ENCODE data around the gene FNBP1. TPM values are rescaled to one million over a fixed set of nuclear protein-coding genes. Genes with fewer than 3 reads are reported as not detected.

FNBP1 gene
- total RNA-seq, 1 experiment from 2014 or later, result 36.5 TPM

DNA sequence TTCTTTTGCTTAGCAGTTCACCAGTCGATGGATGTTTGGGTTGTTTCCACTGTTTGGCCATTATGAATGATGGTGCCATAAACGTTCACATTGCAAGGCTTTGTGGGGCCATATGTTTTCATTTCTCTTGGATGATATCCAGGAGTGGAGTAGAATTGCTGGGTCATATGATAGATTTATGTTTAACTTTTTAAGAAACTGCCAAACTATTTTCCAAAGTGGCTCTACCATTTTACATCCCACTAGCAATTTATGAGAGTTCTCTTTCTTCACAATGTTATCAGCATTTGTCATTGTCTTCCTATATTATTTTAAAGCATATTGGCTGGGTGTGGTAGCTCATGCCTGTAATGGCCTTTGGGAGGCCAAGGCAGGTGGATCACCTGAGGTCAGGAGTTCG lies 15.9 kb upstream of the FNBP1 start:
- Histone ChIP-seq H3K14ac (ENCODE audit: insufficient read depth, low read length) (no peak overlapping the region), H4K91ac (ENCODE audit: insufficient read length, low read depth, low read length) (no peak overlapping the region), H4K20me1 (ENCODE audit: control insufficient read depth, insufficient read depth, insufficient read length) (no peaks in the 10 kb centered on the region), H2AFZ (ENCODE audit: low read length) (no peak overlapping the region), H3K9me3 (ENCODE audit: control insufficient read depth, low read depth, low read length) (no peaks in the 10 kb centered on the region), H3K4me2 (ENCODE audit: insufficient read depth, insufficient read length, low read length) (no peak overlapping the region), H2BK15ac (ENCODE audit: low read depth, low read length) (no peak overlapping the region), H2BK5ac (ENCODE audit: insufficient read length, low read length) (no peak overlapping the region), H3K56ac (ENCODE audit: insufficient read length, low read depth, low read length) (no peak overlapping the region), H3K79me1 (ENCODE audit: insufficient read depth, low read depth, low read length, poor library complexity, severe bottlenecking) (peaks cover 3% of the 10 kb centered on the region), H3K23ac (ENCODE audit: insufficient read length, low read depth, low read length) (no peak overlapping the region), H3T11ph (ENCODE audit: low read length) (no peak overlapping the region), H3K18ac (ENCODE audit: insufficient read length, low read depth, low read length) (no peak overlapping the region), H3K79me2 (ENCODE audit: insufficient read depth, low read length) (peaks cover 2% of the 10 kb centered on the region; the same call in 1 of the 2 replicates), H3K4me1 (ENCODE audit: insufficient read depth, low read length) (no peaks in the 10 kb centered on the region), H3K4ac (ENCODE audit: low read depth, low read length) (no peak overlapping the region), H3K23me2 (ENCODE audit: insufficient read length, low read depth, low read length, poor library complexity, severe bottlenecking) (peaks cover 5% of the 10 kb centered on the region), H2BK120ac (ENCODE audit: low read depth, low read length, poor library complexity, severe bottlenecking) (no peak overlapping the region), H2BK12ac (ENCODE audit: insufficient read length, low read depth, low read length) (no peak overlapping the region), H3K27me3 (ENCODE audit: insufficient read depth, low read length) (no peaks in the 10 kb centered on the region), H3K9ac (ENCODE audit: extremely low read depth, insufficient read length, low read length) (no peak overlapping the region), H4K5ac (ENCODE audit: insufficient read length, low read depth, low read length) (no peak overlapping the region), H4K8ac (replicated peaks; ENCODE audit: insufficient read length, low read depth, low read length) (no peak overlapping the region), H3K27ac (ENCODE audit: insufficient read length, low read depth, low read length) (no peak overlapping the region), H2BK20ac (ENCODE audit: low read depth, low read length, poor library complexity, severe bottlenecking) (no peak overlapping the region), H2AK5ac (ENCODE audit: insufficient read length, low read length) (no peak overlapping the region)
- Mint-ChIP-seq H3K4me3 (no peak overlapping the region), H3K4me1 (0 out of 4 replicates have a peak, but pooled peaks cover 0 to 5% of the 10 kb centered on the region in 2 experiments), H3K9me3 (no peaks in the 10 kb centered on the region), H3K36me3 (ENCODE audit: insufficient read depth in 1 of 3, low read depth in 3 of 3) (peaks cover 2 to 7% (median 6%) of the 10 kb centered on the region in 3 experiments; a peak in 4 of 7 replicates), H3K27ac (no peak overlapping the region), H3K27me3 (ENCODE audit: low read depth) (no peaks in the 10 kb centered on the region)
- TF ChIP-seq, protein P1, sequence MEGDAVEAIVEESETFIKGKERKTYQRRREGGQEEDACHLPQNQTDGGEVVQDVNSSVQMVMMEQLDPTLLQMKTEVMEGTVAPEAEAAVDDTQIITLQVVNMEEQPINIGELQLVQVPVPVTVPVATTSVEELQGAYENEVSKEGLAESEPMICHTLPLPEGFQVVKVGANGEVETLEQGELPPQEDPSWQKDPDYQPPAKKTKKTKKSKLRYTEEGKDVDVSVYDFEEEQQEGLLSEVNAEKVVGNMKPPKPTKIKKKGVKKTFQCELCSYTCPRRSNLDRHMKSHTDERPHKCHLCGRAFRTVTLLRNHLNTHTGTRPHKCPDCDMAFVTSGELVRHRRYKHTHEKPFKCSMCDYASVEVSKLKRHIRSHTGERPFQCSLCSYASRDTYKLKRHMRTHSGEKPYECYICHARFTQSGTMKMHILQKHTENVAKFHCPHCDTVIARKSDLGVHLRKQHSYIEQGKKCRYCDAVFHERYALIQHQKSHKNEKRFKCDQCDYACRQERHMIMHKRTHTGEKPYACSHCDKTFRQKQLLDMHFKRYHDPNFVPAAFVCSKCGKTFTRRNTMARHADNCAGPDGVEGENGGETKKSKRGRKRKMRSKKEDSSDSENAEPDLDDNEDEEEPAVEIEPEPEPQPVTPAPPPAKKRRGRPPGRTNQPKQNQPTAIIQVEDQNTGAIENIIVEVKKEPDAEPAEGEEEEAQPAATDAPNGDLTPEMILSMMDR (conservative IDR thresholded peaks at IDR 0.05), result no peak
- no peak for DNase-seq
- no CpG with 5 or more reads among the region's 3 CpGs for WGBS (ENCODE audit: extremely low coverage, insufficient read length, low lambda C conversion rate)
